Measurements from ENCODE around the gene IFITM2.
"Not testable (repeated sequence)": the region's sequence is repeated elsewhere in the genome, so short reads cannot be mapped to it uniquely, and the experiment has no call there.

IFITM2 gene

GRCh38 chr11:307766-308708 lies at the start of gene IFITM2:
Gene IFITM2, plus strand, starts transcription at chr11:307816. Its CDS starts 377 bp downstream, at chr11:308193.
- DNase-seq: not testable (repeated sequence)

- no peak for DNase-seq
Measured at GRCh38 chr11:259413-259812, 48.2 kb upstream of the IFITM2 start.

- no peak for DNase-seq
Measured at GRCh38 chr11:261624-262023, 46.0 kb upstream of the IFITM2 start.

GRCh38 chr11:266676-267439 lies 40.8 kb upstream of the IFITM2 start:
- DNase-seq: no peak

- no peak for DNase-seq
Measured at GRCh38 chr11:267491-267994, 40.1 kb upstream of the IFITM2 start.

DNA sequence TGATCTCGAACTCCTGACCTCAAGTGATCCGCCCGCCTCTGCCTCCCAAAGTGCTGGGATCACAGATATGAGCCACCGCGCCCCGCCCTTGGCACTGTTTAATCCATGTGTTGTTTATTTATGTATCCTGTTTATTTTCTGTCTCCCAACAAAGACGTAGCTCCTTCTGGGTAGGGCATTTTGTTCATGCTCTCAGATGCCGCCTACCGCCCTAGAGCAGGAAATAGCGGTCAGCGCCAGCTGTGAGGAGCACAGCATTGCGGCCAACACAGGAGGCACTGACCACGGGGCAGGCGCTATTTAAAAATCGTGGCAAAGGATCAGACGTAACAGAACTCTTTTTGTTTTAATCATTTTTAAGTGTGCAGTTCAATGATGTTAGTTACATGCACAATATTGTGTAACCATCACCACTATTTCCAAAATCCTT lies 38.9 kb upstream of the IFITM2 start:
- not testable (repeated sequence) for DNase-seq

DNA sequence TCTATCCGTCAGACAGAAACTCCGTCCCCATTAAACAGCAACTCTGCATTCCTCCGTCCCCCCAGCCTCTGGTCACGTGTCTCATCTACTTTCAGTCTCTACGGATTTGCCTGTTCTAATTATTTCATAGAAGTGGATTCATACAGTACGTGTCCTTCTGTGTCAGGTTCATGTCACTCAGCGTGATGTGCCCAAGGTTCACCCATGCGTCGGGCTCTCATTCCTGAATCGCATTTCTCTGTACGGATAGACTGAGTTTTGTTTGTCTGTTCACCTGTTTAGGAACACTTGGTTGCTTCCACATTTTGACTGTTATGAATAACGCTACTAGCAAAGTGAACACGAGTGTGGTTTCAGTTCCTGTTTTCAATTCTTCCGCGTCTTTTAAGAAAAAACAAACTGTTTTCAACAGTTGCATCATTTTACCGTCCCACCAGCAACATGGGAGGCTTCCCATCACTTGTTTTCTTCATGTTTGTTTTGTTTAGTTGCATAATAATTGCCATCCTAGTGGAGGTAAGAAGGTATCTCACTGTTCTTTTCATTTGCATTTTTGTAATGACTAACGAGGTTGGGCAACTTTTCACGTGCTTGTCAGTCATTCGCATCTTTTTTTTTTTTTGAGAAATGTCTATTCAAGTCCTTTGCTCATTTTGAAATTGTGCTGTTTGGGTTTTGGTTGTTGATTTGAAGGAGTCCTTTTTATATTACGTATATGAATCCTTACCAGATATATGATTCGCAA lies 38.3 kb upstream of the IFITM2 start:
- no peak for DNase-seq

- DNase-seq: no peak
Measured at GRCh38 chr11:270451-271318, 36.9 kb upstream of the IFITM2 start.

DNA sequence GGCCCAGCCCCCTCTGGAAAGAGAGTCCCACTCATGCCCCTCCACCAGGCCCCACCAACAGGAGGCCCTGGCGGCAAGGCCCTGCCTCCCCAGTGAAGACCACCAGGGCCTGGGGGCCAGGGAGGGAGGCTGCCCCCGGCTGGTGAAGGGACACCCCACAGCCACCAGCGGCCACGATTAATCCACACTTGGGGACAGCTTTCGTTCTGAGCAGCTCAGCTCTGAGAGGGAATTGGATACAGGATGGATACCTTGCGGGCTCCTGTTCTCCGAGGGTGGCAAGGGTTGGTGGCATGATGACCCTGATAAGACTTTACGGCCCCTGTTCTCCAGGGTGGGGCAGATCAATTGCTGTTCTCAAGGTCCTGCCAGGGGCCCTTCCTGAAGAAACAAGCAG lies 36.3 kb upstream of the IFITM2 start:
- no peak for DNase-seq

GRCh38 chr11:272195-272930 lies 35.3 kb upstream of the IFITM2 start:
- no peak for DNase-seq

DNA sequence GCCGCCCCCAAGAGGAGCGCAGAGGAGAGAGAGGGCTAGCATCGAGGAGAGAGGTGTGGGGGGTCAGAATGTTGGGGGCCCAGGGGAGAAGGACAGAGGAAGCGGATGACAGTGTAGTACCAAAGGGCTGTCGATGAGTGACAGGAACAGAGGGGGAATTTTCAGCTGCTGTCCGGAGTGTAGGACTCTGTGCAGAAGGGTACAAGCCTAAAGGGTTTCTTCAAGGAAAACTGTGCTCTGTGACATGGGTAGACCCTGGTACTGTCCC lies 34.8 kb upstream of the IFITM2 start:
- no peak for DNase-seq

- no peak for DNase-seq
Measured at GRCh38 chr11:276219-276618, 31.4 kb upstream of the IFITM2 start.

- DNase-seq: no peak
Measured at GRCh38 chr11:278001-278951, 29.3 kb upstream of the IFITM2 start, which contains the start of gene NLRP6. Gene NLRP6, plus strand, starts transcription at chr11:278407. Its CDS starts 163 bp downstream, at chr11:278570.

- no peak for DNase-seq
Measured at GRCh38 chr11:279040-279965, 28.3 kb upstream of the IFITM2 start.

- DNase-seq: peak; percentile 5
Measured at GRCh38 chr11:279966-280705, 27.5 kb upstream of the IFITM2 start.

DNA sequence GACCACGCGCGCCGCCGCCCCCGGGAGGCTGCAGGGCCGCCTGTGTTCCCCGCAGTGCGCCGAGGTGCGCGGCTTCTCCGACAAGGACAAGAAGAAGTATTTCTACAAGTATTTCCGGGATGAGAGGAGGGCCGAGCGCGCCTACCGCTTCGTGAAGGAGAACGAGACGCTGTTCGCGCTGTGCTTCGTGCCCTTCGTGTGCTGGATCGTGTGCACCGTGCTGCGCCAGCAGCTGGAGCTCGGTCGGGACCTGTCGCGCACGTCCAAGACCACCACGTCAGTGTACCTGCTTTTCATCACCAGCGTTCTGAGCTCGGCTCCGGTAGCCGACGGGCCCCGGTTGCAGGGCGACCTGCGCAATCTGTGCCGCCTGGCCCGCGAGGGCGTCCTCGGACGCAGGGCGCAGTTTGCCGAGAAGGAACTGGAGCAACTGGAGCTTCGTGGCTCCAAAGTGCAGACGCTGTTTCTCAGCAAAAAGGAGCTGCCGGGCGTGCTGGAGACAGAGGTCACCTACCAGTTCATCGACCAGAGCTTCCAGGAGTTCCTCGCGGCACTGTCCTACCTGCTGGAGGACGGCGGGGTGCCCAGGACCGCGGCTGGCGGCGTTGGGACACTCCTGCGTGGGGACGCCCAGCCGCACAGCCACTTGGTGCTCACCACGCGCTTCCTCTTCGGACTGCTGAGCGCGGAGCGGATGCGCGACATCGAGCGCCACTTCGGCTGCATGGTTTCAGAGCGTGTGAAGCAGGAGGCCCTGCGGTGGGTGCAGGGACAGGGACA lies 26.7 kb upstream of the IFITM2 start:
- DNase-seq: no peak

- no peak for DNase-seq
Measured at GRCh38 chr11:281486-282161, 26.0 kb upstream of the IFITM2 start.

All from DMS79 treated with DMSO at 0.1 percent for 48 hours (cell line).